Activated CD8-positive, alpha-beta T cell treated with anti-CD3 and anti-CD28 coated beads, Interleukin-2, amount 10 ng/mL, durations not matched to agents 7 days and 5 days (primary cell): Measurements from ENCODE around the gene PTPN4. TPM values are rescaled to one million over a fixed set of nuclear protein-coding genes. Genes with fewer than 3 reads are reported as not detected.
"Not testable (repeated sequence)": the region's sequence is repeated elsewhere in the genome, so short reads cannot be mapped to it uniquely, and the experiment has no call there.

ENCODE experiments used
- ATAC-seq: fragments of 150-1000 bp; cut with Tn5 transposase; one replicate; pipeline ENCODE4 v1.10.0; 2021; ENCODE audit warnings: moderate library complexity
- CTCF ChIA-PET: fragments of 350-600 bp; sonication (Branson Sonifier 250); formaldehyde crosslinking; loops from one replicate; lab custom pipeline; 2021; ENCODE audit warnings: antibody characterized with exemption; lab: Charles Lee
- POLR2A ChIA-PET: fragments of 350-600 bp; sonication (Branson Sonifier 250); formaldehyde crosslinking; loops from one replicate; lab custom pipeline; 2021; ENCODE audit warnings: antibody characterized with exemption; lab: Charles Lee
- DNase-seq: peaks from one replicate; pipeline ENCODE4 v3.0.0-alpha.2; 2020
- H3K27ac Mint-ChIP-seq: one replicate; pipeline ENCODE4 v1.8.0; 2021; ENCODE audit warnings: mild to moderate bottlenecking, mixed read lengths
- H3K27me3 Mint-ChIP-seq: one replicate; pipeline ENCODE4 v1.8.0; 2021; ENCODE audit warnings: low read depth, mixed read lengths
- H3K36me3 Mint-ChIP-seq: one replicate; pipeline ENCODE4 v1.8.0; 2021; ENCODE audit warnings: low read depth, mixed read lengths
- H3K4me1 Mint-ChIP-seq: one replicate; pipeline ENCODE4 v1.8.0; 2021; ENCODE audit warnings: low read depth, mixed read lengths
- H3K4me3 Mint-ChIP-seq: one replicate; pipeline ENCODE4 v1.8.0; 2021; ENCODE audit warnings: mild to moderate bottlenecking, mixed read lengths
- H3K9me3 Mint-ChIP-seq: one replicate; pipeline ENCODE4 v1.8.0; 2022; ENCODE audit warnings: mixed read lengths; ENCODE audit not compliant: insufficient read depth
- total RNA-seq, 2 experiments: library from RNA; stranded (reverse); gene quantifications; one replicate each; pipeline ENCODE4 v1.2.3, GENCODE V29; 2021

Gene PTPN4
- total RNA-seq, 2 experiments from 2014 or later = 89.1 to 91.3 TPM

- H3K9me3 Mint-ChIP-seq = peaks cover 38% of the 10 kb centered on the region
- peaks cover 52% of the 10 kb centered on the region for H3K36me3 Mint-ChIP-seq
- POLR2A ChIA-PET = no interaction called here
- CTCF ChIA-PET = no interaction called here
- H3K4me1 Mint-ChIP-seq = no peaks in the 10 kb centered on the region
- no peak overlapping the region for H3K4me3 Mint-ChIP-seq
- H3K27me3 Mint-ChIP-seq = no peaks in the 10 kb centered on the region
- DNase-seq = no peak
- H3K27ac Mint-ChIP-seq = no peak overlapping the region
- ATAC-seq = no peak
Observed at GRCh38 chr2:119792907-119793312, 33.2 kb downstream of the PTPN4 start.

GRCh38 chr2:119794237-119794636, 34.5 kb downstream of the PTPN4 start:
- ChIA-PET CTCF (no interaction called here), POLR2A (no interaction called here)
- ATAC-seq (no peak), DNase-seq (no peak)
- Mint-ChIP-seq H3K36me3 (peaks cover 50% of the 10 kb centered on the region), H3K4me3 (no peak overlapping the region), H3K4me1 (no peaks in the 10 kb centered on the region), H3K9me3 (peaks cover 28% of the 10 kb centered on the region), H3K27ac (no peak overlapping the region), H3K27me3 (no peaks in the 10 kb centered on the region)

- CTCF ChIA-PET = no interaction called here
Observed at GRCh38 chr2:119795309-119796303, 35.9 kb downstream of the PTPN4 start.

GRCh38 chr2:119800376-119800902, 40.7 kb downstream of the PTPN4 start:
- ATAC-seq (no peak), DNase-seq (no peak)
- Mint-ChIP-seq H3K27me3 (no peaks in the 10 kb centered on the region), H3K9me3 (peaks cover 5% of the 10 kb centered on the region), H3K4me1 (peaks cover 7% of the 10 kb centered on the region), H3K36me3 (peaks cover 22% of the 10 kb centered on the region), H3K27ac (no peak overlapping the region), H3K4me3 (no peak overlapping the region)
- ChIA-PET POLR2A (no interaction called here), CTCF (no interaction called here)

More at GRCh38 chr2:119795309-119796303, 35.9 kb downstream of the PTPN4 start:
- no peak for DNase-seq
- POLR2A ChIA-PET = interaction anchor here (0.6 kb wide), 1 partner anchor 165 kb away, joined by 4 read pairs; no protein-coding TSS in a partner anchor
- Mint-ChIP-seq H3K27ac (no peak overlapping the region), H3K4me3 (no peak overlapping the region), H3K27me3 (no peaks in the 10 kb centered on the region), H3K9me3 (peaks cover 23% of the 10 kb centered on the region), H3K4me1 (no peaks in the 10 kb centered on the region), H3K36me3 (peaks cover 43% of the 10 kb centered on the region)
- ATAC-seq = no peak

GRCh38 chr2:119801040-119801439, 41.3 kb downstream of the PTPN4 start:
- no peak overlapping the region for H3K27ac Mint-ChIP-seq
- no peak for ATAC-seq
- peaks cover 5% of the 10 kb centered on the region for H3K9me3 Mint-ChIP-seq
- H3K4me1 Mint-ChIP-seq = peaks cover 7% of the 10 kb centered on the region
- no peak overlapping the region for H3K4me3 Mint-ChIP-seq
- DNase-seq = no peak
- POLR2A ChIA-PET = no interaction called here
- H3K27me3 Mint-ChIP-seq = no peaks in the 10 kb centered on the region
- CTCF ChIA-PET = no interaction called here
- H3K36me3 Mint-ChIP-seq = peaks cover 28% of the 10 kb centered on the region

DNA sequence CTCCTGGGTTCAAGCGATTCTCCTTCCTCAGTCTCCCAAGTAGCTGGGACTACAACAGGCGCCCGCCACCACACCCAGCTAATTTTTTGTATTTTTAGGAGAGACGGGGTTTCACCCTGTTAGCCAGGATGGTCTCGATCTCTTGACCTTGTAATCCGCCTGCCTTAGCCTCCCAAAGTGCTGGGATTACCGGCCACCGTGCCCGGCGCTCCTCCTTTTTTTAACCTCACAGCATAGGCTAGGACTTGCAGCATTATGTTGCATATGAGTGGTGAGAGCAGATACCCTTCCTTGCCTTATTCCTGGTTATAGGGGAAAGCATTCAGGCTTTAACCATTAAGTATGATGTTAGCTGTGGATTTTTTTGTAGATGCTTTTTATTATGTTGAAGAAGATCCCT, 42.3 kb downstream of the PTPN4 start:
- peaks cover 31% of the 10 kb centered on the region for H3K36me3 Mint-ChIP-seq
- CTCF ChIA-PET, H3K27ac Mint-ChIP-seq, ATAC-seq, H3K27me3 Mint-ChIP-seq, H3K4me3 Mint-ChIP-seq, H3K9me3 Mint-ChIP-seq, DNase-seq, POLR2A ChIA-PET, H3K4me1 Mint-ChIP-seq: not testable (repeated sequence)

GRCh38 chr2:119803101-119803500, 43.4 kb downstream of the PTPN4 start:
- peaks cover 31% of the 10 kb centered on the region for H3K36me3 Mint-ChIP-seq
- no peak overlapping the region for H3K27ac Mint-ChIP-seq
- peaks cover 5% of the 10 kb centered on the region for H3K9me3 Mint-ChIP-seq
- ChIA-PET POLR2A (no interaction called here), CTCF (no interaction called here)
- no peak overlapping the region for H3K4me3 Mint-ChIP-seq
- ATAC-seq (no peak), DNase-seq (no peak)
- H3K4me1 Mint-ChIP-seq = peaks cover 9% of the 10 kb centered on the region
- H3K27me3 Mint-ChIP-seq = no peaks in the 10 kb centered on the region

DNA sequence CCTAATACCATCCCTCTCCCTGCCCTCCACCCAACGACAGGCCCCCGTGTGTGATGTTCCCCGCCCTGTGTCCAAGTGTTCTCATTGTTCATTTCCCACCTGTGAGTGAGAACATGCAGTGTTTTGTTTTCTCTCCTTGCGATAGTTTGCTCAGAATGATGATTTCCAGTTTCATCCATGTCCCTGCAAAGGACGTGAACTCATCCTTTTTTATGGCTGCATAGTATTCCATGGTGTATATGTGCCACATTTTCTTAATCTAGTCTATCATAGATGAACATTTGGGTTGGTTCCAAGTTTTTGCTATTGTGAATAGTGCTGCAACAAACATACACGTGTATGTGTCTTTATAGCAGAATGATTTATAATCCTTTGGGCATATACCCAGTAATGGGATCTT, 44.7 kb downstream of the PTPN4 start:
- H3K9me3 Mint-ChIP-seq, CTCF ChIA-PET, H3K27me3 Mint-ChIP-seq, H3K27ac Mint-ChIP-seq, H3K4me3 Mint-ChIP-seq, DNase-seq, ATAC-seq, POLR2A ChIA-PET: not testable (repeated sequence)
- Mint-ChIP-seq H3K4me1 (peaks cover 11% of the 10 kb centered on the region), H3K36me3 (peaks cover 31% of the 10 kb centered on the region)

DNA sequence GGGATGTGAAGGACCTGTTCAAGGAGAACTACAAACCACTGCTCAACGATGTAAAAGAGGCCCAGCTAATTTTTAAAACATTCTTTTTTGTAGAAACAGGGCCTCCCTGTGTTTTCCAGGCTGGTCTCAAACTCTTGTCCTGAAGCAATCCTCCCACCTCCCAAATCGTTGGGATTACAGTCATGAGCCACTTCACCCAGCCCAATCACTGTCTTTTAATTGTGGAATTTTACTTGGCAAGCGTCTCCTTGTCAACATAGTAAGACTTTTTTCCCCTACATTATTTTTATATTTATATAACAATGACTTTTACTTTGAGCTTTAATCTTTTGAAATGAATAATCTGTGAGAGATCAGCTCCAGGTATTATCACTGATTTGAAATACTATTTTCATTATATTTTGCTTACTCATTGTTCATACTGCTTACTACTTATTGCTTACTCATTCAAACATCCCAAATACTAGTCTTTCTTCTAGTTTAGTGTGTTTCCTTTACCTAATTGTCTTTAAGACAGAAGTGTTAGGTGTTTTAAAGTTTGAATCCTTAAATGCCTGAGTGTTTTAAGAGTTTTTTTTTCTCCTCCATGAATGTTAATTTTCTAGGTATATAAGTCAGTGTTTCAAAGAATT, 48.9 kb downstream of the PTPN4 start:
- DNase-seq (no peak), ATAC-seq (no peak)
- Mint-ChIP-seq H3K4me1 (peaks cover 4% of the 10 kb centered on the region), H3K36me3 (peaks cover 45% of the 10 kb centered on the region), H3K27ac (no peak overlapping the region), H3K27me3 (no peaks in the 10 kb centered on the region), H3K4me3 (no peak overlapping the region), H3K9me3 (peaks cover 4% of the 10 kb centered on the region)
- ChIA-PET CTCF (interaction anchor here (1.3 kb wide), 2 partner anchors 12 to 15 kb away, joined by 3 to 4 read pairs; no protein-coding TSS in a partner anchor), POLR2A (interaction anchor here (1.2 kb wide), 1 partner anchor 10 kb away, joined by 4 read pairs; no protein-coding TSS in a partner anchor)

DNA sequence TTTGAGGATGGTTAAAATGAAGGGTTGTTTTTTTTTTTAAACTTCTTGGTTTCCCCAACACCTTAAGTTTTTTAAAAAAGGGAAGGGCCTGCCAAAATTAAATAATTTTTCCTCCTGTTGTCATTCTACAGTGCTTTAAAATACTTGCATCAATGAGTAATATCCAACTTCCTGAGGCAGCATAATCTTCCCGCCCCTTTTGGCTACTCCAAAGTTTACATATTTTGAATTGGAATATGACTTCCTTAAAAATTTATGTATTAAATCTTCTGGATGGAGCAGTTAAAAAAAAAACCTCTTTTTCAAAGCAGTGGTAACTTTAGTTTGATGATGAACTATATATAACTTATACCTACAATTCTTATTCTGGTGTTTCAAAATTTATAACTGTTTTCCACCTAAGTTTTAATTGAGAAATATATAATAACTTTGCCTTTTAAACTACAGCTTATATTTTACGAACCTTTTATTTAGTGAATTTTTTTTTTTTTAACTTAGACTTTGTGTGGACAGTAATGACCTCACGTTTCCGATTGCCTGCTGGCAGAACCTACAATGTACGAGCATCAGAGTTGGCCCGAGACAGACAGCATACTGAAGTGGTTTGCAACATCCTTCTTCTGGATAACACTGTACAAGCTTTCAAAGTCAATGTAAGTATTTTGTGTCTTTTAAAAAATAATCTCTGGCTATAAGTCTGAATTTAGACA, 49.8 kb downstream of the PTPN4 start:
- ChIA-PET CTCF (no interaction called here), POLR2A (interaction anchor here (1.2 kb wide), 1 partner anchor 11 kb away, joined by 4 read pairs; no protein-coding TSS in a partner anchor)
- no peak overlapping the region for H3K27ac Mint-ChIP-seq
- H3K4me3 Mint-ChIP-seq = no peak overlapping the region
- ATAC-seq (no peak), DNase-seq (no peak)
- peaks cover 4% of the 10 kb centered on the region for H3K4me1 Mint-ChIP-seq
- no peaks in the 10 kb centered on the region for H3K9me3 Mint-ChIP-seq
- H3K36me3 Mint-ChIP-seq = peaks cover 39% of the 10 kb centered on the region
- no peaks in the 10 kb centered on the region for H3K27me3 Mint-ChIP-seq

GRCh38 chr2:119810049-119810630, 50.4 kb downstream of the PTPN4 start:
- DNase-seq = no peak
- ATAC-seq = no peak
- no peak overlapping the region for H3K4me3 Mint-ChIP-seq
- H3K9me3 Mint-ChIP-seq = no peaks in the 10 kb centered on the region
- ChIA-PET CTCF (no interaction called here), POLR2A (no interaction called here)
- no peaks in the 10 kb centered on the region for H3K27me3 Mint-ChIP-seq
- H3K4me1 Mint-ChIP-seq = peaks cover 4% of the 10 kb centered on the region
- peaks cover 40% of the 10 kb centered on the region for H3K36me3 Mint-ChIP-seq
- H3K27ac Mint-ChIP-seq = no peak overlapping the region
